Kidney (tissue), 14 donors: ENCODE data around the gene GREM1. TPM values are rescaled to one million over a fixed set of nuclear protein-coding genes. Genes with fewer than 3 reads are reported as not detected.

ENCODE experiments used
- DNase-seq, 5 donors: peaks; one replicate each; pipeline ENCODE4 v3.0.0-alpha.2; 2013 to 2020
- FAIRE-seq: peaks from 2 replicates; lab custom pipeline; 2012; peaks lifted over from hg19 to GRCh38; lab: Jason Lieb, UNC
- H3K27ac ChIP-seq, 2 donors: one replicate each; pipeline ENCODE4 v1.7.0; 2013; ENCODE audit warnings: low read depth in 2 of 2, low read length in 2 of 2, inconsistent platforms in 1 of 2
- H3K27me3 ChIP-seq: one replicate; pipeline ENCODE4 v1.7.1; 2013; ENCODE audit warnings: low read length, inconsistent platforms; ENCODE audit not compliant: control insufficient read depth, insufficient read depth
- H3K36me3 ChIP-seq, 3 donors: one replicate each; pipeline versions ENCODE4 v1.7.0 to v1.7.1; 2013; ENCODE audit warnings: low read length in 3 of 3, control low read depth in 1 of 3, inconsistent platforms in 1 of 3; ENCODE audit not compliant: insufficient read depth in 3 of 3, control insufficient read depth in 2 of 3
- H3K4me1 ChIP-seq, 3 donors: one replicate each; pipeline versions ENCODE4 v1.7.0 to v1.7.1; 2013; ENCODE audit warnings: low read length in 3 of 3, inconsistent platforms in 1 of 3, low read depth in 1 of 3; ENCODE audit not compliant: control insufficient read depth in 2 of 3, insufficient read depth in 2 of 3
- H3K4me3 ChIP-seq, 3 donors: one replicate each; pipeline versions ENCODE4 v1.7.0 to v1.8.1; 2013; ENCODE audit warnings: low read length in 3 of 3, control low read depth in 1 of 3, inconsistent platforms in 1 of 3
- H3K9ac ChIP-seq, 3 donors: one replicate each; pipeline versions ENCODE4 v1.7.0 to v1.7.1; 2013; ENCODE audit warnings: low read length in 3 of 3, control low read depth in 1 of 3, inconsistent platforms in 1 of 3
- H3K9me3 ChIP-seq, 3 donors: one replicate each; pipeline versions ENCODE4 v1.7.0 to v1.7.1; 2013; ENCODE audit warnings: low read length in 3 of 3, control low read depth in 1 of 3, inconsistent platforms in 1 of 3; ENCODE audit not compliant: control insufficient read depth in 2 of 3, insufficient read depth in 1 of 3
- CTCF ChIP-seq: IDR thresholded peaks from 3 replicates; pipeline ENCODE4 v1.5.1; 2012; ENCODE audit warnings: mild to moderate bottlenecking, moderate library complexity, borderline replicate concordance; ENCODE audit not compliant: insufficient read depth; ENCODE audit errors: extremely low read depth
- intact Hi-C: fragments of 100-400 bp; cut with DNase I; formaldehyde crosslinking; loops from one replicate; pipeline ENCODE4 v1.11.1; 2022
- polyA plus RNA-seq: library from polyadenylated mRNA; stranded (reverse); fragments of 350-450 nt; fragmentation: Illumina TruSeq; extraction: RNeasy Lipid Tissue Mini Kit (QIAGEN cat#74804); gene quantifications from one replicate; pipeline ENCODE4 v1.2.3, GENCODE V29; 2014; ENCODE audit warnings: low read depth, low replicate concordance; ENCODE audit not compliant: insufficient read depth
- total RNA-seq: library from RNA; stranded (reverse); fragmentation: NEBNext Ultra II Directional; extraction: Animal tissue kit (Norgen Biotek cat#: 25700); gene quantifications from one replicate; pipeline ENCODE4 v1.2.1, GENCODE V29; 2021
- donor health status: control.
- donor health status: control.
- donor health status: control.
- donor health status: control.
- donor health status: control.
- donor health status: DM: yes; HTN: yes; CAD: no.
- donor health status: Normal renal cell carcinoma (clear cell type).

The GREM1 gene
- total and polyA plus RNA-seq, 2 donors from 2014 or later = 0.15 to 4.8 TPM

GRCh38 chr15:32675466-32675865, 42.3 kb upstream of the GREM1 start:
- FAIRE-seq (no peak), DNase-seq (no peak)
- no peaks in the 10 kb centered on the region for H3K36me3 ChIP-seq
- TF ChIP-seq CTCF = no peak
- H3K4me1 ChIP-seq = peaks cover 0 to 3% (median 0%) of the 10 kb centered on the region in 3 donors
- H3K9me3 ChIP-seq = no peaks in the 10 kb centered on the region
- no peaks in the 10 kb centered on the region for H3K27me3 ChIP-seq
- intact Hi-C loops = no loop called here
- H3K27ac ChIP-seq = no peak overlapping the region
- no peak overlapping the region for H3K4me3 ChIP-seq
- no peak overlapping the region for H3K9ac ChIP-seq

- FAIRE-seq = no peak
These were observed 41.6 kb upstream of the GREM1 start for GRCh38 chr15:32676169-32676568.

GRCh38 chr15:32677238-32677750, 40.5 kb upstream of the GREM1 start:
- Histone ChIP-seq H3K4me3 (no peak overlapping the region), H3K27ac (no peak overlapping the region), H3K36me3 (no peaks in the 10 kb centered on the region), H3K9ac (no peak overlapping the region), H3K27me3 (no peaks in the 10 kb centered on the region), H3K9me3 (no peaks in the 10 kb centered on the region), H3K4me1 (peaks cover 0 to 3% (median 0%) of the 10 kb centered on the region in 3 donors)
- DNase-seq = no peak
- FAIRE-seq = no peak
- intact Hi-C loops = no loop called here
- no peak for TF ChIP-seq CTCF

More at GRCh38 chr15:32676169-32676568, 41.6 kb upstream of the GREM1 start:
- H3K9ac ChIP-seq = no peak overlapping the region
- no peak overlapping the region for H3K27ac ChIP-seq
- H3K4me3 ChIP-seq = no peak overlapping the region
- H3K9me3 ChIP-seq = no peaks in the 10 kb centered on the region
- DNase-seq = no peak
- no peaks in the 10 kb centered on the region for H3K36me3 ChIP-seq
- intact Hi-C loops = no loop called here
- H3K27me3 ChIP-seq = no peaks in the 10 kb centered on the region
- peaks cover 0 to 3% (median 0%) of the 10 kb centered on the region in 3 donors for H3K4me1 ChIP-seq
- no peak for TF ChIP-seq CTCF

- TF ChIP-seq CTCF = no peak
- no peaks in the 10 kb centered on the region for H3K9me3 ChIP-seq
- intact Hi-C loops = no loop called here
- FAIRE-seq (no peak), DNase-seq (no peak)
- no peak overlapping the region for H3K27ac ChIP-seq
- no peak overlapping the region for H3K4me3 ChIP-seq
- H3K36me3 ChIP-seq = no peaks in the 10 kb centered on the region
- no peaks in the 10 kb centered on the region for H3K27me3 ChIP-seq
- H3K4me1 ChIP-seq = peaks cover 0 to 3% (median 0%) of the 10 kb centered on the region in 3 donors
- no peak overlapping the region for H3K9ac ChIP-seq
These were observed 38.5 kb upstream of the GREM1 start for GRCh38 chr15:32679298-32679690.
